B cell (primary cell): ENCODE results near the gene CAP1.

Experiments
- EZH2 ChIP-seq: IDR thresholded peaks from 2 replicates; pipeline ENCODE4 v1.6.1; 2012; ENCODE audit warnings: borderline replicate concordance, low read depth, mild to moderate bottlenecking, moderate library complexity, low read length; ENCODE audit not compliant: insufficient read depth, poor library complexity, severe bottlenecking
- TF ChIP-seq, protein P1 (sequence below): fragments of 200-600 bp; IDR thresholded peaks from one replicate; pipeline ENCODE4 v1.8.0; 2022; ENCODE audit warnings: antibody characterized with exemption, mild to moderate bottlenecking

DNA sequence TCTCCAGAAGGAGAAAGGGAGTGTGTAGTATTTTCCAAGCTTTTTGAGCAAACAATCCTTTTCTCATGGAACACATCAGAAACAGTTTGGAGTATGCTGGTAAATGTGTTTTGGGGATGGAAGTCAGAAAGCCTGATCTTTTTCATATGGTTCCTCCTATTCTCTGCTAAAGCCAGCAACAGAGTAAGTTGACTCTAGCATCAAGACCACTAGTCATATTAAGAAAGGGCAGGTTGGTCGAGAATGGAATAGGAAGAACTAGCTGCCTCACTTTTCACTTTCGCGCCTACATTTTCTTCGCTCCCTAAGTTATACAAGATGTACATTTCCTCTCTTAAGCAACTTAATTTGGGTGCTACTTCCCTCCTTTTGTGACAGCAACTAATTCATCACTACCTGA lies 32.5 kb downstream of the CAP1 start:
- TF ChIP-seq, protein P1, sequence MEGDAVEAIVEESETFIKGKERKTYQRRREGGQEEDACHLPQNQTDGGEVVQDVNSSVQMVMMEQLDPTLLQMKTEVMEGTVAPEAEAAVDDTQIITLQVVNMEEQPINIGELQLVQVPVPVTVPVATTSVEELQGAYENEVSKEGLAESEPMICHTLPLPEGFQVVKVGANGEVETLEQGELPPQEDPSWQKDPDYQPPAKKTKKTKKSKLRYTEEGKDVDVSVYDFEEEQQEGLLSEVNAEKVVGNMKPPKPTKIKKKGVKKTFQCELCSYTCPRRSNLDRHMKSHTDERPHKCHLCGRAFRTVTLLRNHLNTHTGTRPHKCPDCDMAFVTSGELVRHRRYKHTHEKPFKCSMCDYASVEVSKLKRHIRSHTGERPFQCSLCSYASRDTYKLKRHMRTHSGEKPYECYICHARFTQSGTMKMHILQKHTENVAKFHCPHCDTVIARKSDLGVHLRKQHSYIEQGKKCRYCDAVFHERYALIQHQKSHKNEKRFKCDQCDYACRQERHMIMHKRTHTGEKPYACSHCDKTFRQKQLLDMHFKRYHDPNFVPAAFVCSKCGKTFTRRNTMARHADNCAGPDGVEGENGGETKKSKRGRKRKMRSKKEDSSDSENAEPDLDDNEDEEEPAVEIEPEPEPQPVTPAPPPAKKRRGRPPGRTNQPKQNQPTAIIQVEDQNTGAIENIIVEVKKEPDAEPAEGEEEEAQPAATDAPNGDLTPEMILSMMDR = no peak
- no peak for TF ChIP-seq EZH2
